GM19328 (cell line): ENCODE measurements around the gene RALGDS.
A peak's percentile ranks its signal among the peaks of the same experiment; 100 is the strongest.

Source experiments
- ATAC-seq: cut with Tn5 transposase; IDR thresholded peaks from one replicate; pipeline ENCODE4 v1.9.1; 2021; ENCODE audit warnings: mild to moderate bottlenecking, moderate library complexity; ENCODE audit not compliant: unreplicated experiment

RALGDS gene

DNA sequence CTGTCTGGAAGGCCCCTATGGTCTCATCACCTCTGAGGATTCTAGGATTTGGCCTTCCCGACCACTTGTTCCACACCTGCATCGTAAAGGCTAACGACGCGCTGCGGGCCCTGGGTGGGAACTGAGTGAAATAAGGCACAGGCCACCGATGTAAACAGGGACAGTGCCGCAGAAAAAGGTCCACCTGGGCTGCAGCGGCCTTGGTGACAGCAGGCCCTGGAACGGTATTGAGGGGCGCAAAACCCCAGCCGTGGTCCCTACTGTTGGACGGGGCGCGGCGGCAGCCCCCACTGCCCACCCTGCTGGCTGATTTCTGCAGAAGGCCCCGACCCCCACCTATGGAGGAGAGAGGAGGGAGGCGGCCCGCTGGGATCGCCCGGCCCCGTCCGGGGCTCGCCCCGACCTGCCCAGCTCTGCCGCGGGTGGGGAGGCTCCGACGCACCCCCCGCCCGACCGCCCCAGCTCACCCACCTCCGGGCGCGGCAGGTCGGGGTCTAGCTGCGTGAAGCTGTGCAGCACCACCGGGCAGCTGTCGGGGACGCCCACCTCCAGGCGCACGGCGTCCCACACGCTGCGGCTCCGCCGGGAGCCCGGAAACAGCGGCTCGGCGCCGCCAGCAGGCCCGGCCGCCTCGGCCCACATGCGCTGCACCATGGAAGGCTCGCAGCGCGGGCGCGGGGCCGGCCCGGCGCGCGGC, 391 bp downstream of the RALGDS start:
- ATAC-seq = peak; percentile 7

GRCh38 chr9:133119846-133120500, 1.1 kb downstream of the RALGDS start:
- ATAC-seq = no peak

DNA sequence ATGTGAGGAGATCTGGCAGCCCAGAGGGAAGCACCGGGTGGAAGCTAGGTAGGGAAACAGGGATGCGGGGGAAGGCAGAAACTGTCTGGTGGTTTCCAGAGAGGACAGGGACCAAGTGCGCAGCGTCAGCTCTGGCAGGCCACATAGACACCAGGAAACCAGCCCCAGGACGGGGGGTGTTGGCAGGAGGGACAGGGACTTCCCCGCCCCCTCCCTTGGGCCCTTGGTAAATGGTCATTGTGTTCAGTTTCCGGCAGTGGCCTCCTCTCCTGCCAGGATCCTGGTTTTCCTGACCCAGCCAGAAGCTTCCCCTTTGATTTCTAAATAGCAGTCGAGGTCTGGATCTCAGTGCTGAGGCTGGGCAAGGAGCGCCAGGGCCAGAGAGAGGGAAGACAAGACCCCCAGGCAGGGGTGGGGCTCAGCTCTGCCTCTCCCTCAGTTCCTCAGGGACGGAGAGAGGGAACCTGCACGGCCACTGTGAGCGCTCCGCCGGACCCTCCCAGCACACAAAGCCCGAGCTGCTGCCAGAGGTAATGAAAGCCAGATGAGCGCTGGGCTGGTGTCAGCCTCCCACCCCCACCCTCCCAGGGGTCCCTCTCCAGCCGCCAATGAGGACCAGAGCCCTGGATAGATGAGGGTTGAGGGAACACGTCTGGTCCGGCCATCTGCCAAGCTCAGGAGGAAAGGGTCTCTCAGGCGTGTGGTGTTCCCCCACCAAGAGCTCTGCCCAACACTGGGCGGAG, 1.8 kb downstream of the RALGDS start:
- no peak for ATAC-seq

GRCh38 chr9:133118568-133118967, 2.5 kb downstream of the RALGDS start:
- no peak for ATAC-seq

DNA sequence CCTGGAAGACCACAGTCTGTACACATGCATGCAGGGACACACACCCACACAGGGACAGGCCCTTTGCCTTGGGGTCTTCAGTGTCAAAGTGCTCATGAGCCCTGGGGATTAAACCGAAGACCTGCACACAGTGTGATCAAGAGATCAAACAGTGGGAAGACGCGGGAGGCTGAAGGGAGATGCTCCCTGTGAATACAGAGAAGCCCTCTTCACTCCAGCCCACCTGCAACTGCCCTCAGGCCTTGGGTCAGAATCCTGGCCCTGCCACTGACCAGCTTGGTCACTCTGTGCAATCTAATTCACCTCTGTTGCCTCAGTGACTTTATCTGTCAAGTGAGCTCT, 2.9 kb downstream of the RALGDS start:
- no peak for ATAC-seq

- ATAC-seq = no peak
These were observed 3.5 kb downstream of the RALGDS start for GRCh38 chr9:133117271-133118178.

- ATAC-seq = no peak
These were observed 4.5 kb downstream of the RALGDS start for GRCh38 chr9:133116346-133117231.

DNA sequence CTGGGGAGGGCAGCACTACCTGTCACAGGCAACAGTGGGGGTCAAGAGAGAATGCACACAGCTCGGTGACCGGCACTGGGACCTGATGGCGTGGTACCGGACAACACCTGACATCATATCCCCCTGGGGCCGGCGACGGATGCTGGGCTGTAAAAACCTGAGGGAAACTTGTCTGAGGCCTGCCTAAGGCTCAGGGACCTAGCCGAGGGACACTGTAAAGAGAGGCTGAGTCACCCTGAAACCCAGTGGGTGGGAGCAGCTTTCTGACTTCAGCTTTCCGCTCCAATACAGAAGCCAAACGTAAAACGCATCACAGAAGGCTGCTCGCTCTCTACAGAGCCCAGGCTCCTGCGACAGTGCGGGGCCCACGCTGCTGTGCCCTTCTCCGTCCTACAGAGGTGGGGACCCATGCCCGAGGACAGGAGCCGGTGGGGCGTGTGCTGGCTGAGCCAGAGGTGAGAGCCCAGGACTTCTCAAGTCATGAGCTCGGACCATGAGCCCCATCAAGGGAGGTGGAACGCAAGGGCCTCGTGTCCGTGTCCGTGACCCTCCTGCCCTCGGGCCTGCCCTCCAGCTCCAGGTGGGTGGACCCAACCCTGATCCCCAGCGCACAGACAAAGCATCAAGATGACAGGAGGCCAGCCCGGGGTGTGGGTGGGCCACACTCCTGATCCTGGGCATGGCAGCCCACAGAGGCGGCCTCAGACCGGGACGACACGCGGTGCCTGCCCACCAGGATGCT, 5.3 kb downstream of the RALGDS start:
- peak; percentile 68 for ATAC-seq

GRCh38 chr9:133114886-133115603, 6.0 kb downstream of the RALGDS start:
- no peak for ATAC-seq

- ATAC-seq = no peak
These were observed 6.8 kb downstream of the RALGDS start for GRCh38 chr9:133113949-133114885.

- ATAC-seq = no peak
These were observed 7.7 kb downstream of the RALGDS start for GRCh38 chr9:133113163-133113948.

- no peak for ATAC-seq
These were observed 8.4 kb downstream of the RALGDS start for GRCh38 chr9:133112663-133113026.

DNA sequence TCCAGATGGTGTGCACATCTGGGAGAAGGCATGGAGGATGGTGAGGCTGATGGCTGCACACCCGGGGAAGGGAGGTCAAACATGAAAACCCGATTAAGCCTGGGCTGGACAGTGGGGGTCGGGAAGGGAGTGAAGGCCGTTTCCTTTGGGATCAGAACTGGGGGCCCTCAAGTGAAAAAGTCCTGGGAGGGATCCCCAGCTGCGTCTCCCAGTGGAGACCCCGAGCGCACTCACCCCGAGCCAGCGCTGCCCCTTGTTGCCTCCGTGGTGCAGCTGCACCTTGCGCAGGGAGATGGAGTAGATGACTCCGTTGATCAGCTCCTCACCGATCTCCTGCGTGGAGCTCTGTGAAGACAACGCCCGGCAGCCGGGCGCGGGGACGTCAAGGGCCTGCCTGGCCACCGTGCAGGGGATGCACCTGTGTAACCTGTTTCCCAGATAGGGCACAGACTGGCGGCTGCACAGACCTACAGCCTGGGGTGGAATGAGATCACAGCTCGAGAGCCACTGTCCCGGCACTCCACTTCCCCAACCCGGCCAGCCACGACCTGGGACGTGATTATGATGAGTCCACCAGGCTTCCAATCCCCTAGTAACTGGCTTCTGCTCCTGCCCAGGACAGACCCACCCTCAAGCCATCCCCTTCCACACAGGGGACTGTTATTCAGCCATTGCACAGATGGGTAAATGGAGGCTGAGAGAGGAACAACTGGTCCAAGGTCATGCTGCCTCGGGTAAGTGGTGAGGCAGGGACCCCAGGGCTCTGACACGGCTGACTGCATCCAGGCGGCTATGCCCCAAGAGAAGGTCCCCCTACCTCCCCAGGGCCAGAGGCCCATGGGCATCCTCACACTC, 9.0 kb downstream of the RALGDS start:
- no peak for ATAC-seq

DNA sequence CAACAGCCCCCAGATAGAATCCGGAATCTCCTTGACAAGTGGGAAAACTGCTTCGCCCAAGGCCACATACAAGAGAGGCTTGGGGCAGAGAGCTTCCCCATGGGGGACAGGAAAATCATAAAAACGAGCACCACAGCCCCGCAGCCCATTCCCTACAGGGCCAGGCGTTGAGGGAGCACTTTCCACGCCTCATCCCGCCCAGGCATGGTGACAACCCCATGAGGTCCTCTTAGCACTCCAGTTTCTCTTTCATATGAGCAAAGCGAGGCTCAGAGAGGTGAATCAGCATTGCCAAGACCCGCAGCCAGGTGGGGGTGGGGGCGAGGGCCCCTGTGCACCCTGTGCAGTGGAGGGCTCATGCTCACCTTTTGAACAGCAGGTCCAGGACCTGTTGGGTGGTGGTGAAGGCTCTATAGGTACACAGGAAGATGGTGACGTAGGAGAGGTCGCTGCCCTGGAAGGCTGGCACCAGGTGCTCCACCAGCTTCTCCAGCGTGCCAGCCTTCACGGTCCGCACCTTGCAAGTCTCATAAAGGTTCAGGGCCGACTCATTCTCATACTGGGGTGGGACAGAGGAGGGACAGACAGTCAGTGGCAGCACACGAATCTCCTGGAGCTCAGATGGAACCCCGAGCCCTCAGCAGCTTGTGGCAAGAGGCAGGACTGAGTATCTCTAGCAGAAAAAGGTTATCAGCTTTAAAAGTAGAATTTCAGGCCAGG, 10.9 kb downstream of the RALGDS start:
- no peak for ATAC-seq
